HL-60/S4 treated with phorbol 12-myristate 13-acetate at 8.2 ng/mL for 4 days and 3 days (cell line): Measurements from ENCODE around the gene ADGRL4.
"Not testable (repeated sequence)": the region's sequence is repeated elsewhere in the genome, so short reads cannot be mapped to it uniquely, and the experiment has no call there.

Experiments
- in situ Hi-C: fragments of 300-500 bp; cut with MboI; formaldehyde crosslinking; loops from 2 replicates; pipeline ENCODE4 v1.15.0; 2022; ENCODE audit warnings: low sequenced_read_pairs

Gene ADGRL4

GRCh38 chr1:79006564-79006963 is at the start of gene ADGRL4:
TSS of gene ADGRL4 (minus strand) at chr1:79006730. CDS start at chr1:79006654, 76 bp downstream.
- in situ Hi-C loops = no loop called here

DNA sequence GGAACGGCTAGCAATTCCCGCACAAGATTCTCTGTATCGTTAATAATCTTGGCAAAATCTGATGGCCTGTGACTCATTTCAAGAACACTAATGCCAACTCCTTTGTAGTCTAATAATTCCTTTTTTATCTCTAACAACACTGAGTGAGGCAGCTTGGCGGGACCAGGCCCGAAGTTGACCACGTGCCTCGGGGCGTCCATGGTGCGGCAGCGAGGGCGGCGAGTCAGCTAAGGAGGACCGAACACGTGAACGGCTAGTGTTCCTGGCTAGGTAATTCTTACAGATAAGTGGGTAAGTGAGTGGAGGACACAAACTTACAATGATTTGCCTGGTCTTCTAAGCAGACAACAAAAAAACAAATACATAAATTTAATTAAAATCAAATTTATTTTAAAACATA is 49.3 kb upstream of the ADGRL4 start:
- in situ Hi-C loops = no loop called here

GRCh38 chr1:79052829-79053449 is 46.4 kb upstream of the ADGRL4 start:
- in situ Hi-C loops = no loop called here

DNA sequence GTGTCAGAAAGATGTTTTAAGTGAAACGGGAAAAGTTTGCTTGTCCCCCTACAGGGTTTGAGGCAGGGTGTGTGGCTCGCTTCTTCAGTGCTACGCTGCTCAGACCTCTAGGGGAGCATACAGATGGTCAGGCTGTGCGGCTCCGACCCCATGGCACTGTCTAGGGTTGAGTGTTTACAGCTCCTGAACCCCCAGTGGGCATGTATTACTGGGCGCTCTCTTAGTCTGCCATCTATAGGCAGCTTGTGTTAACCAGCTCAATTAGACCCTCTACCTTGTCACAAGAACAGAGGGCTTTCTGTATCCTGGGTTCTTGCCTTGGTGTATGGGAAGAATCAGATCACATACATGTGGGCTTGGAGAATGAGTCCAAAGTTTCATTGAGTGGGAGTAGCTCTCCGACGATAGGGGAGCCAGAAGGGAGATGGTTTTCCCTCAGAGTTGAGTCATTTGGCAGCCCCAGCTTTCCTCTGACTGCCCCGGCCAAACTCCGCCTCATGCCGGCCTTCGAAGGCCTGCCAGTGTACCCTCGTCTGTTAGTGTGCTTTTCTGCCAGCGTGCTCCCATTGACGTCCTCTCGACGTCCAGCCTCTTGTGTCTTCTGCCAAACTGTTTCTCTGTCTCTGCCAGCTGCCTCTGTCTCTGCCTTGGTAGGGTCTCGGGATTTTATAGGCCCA is 38.6 kb upstream of the ADGRL4 start:
- in situ Hi-C loops = no loop called here

GRCh38 chr1:79043506-79043905 is 37.0 kb upstream of the ADGRL4 start:
- in situ Hi-C loops = no loop called here

- in situ Hi-C loops = no loop called here
Measured at GRCh38 chr1:79042539-79042938, 36.0 kb upstream of the ADGRL4 start.

DNA sequence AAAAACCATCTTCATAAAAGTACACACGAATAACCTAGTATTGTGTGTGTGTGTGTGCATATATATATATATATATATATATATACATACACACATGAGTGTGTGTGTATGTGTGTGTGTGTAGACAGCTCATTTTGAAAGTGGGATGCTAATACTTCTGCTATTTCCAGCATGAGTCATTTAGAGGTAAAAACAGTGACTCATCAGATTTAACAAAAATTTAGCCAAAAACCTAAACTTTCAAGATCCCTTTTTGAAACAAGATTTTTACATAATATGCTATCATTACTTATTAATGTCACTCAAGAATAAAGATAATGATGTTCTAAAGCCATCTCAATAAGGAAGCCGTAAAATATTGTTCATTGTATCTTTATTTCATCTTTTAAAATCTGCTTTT is 35.6 kb upstream of the ADGRL4 start:
- in situ Hi-C loops = no loop called here

GRCh38 chr1:79041666-79042065 is 35.1 kb upstream of the ADGRL4 start:
- in situ Hi-C loops = no loop called here

- in situ Hi-C loops = no loop called here
Measured at GRCh38 chr1:79040424-79041082, 34.0 kb upstream of the ADGRL4 start.

- in situ Hi-C loops = no loop called here
Measured at GRCh38 chr1:79037085-79037484, 30.6 kb upstream of the ADGRL4 start.

DNA sequence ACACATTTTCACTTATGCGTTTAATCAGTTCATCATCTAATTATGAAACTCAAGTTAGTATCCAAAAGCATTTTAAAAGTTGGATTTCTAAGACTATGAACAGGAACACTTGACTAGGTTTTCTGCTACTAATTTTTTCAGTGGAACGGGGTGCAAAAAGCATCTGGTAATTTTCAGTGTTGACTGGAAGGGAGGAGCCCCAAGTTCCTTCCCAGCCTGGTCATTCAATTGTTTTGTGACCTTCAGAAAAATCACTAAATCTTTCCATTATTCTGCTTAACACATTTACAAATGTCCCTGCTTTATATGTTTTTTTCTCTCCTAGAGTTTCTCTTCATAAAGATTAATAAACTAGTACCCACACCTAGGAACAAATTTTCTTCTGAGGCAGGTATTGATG is 6.0 kb upstream of the ADGRL4 start:
- in situ Hi-C loops = no loop called here

DNA sequence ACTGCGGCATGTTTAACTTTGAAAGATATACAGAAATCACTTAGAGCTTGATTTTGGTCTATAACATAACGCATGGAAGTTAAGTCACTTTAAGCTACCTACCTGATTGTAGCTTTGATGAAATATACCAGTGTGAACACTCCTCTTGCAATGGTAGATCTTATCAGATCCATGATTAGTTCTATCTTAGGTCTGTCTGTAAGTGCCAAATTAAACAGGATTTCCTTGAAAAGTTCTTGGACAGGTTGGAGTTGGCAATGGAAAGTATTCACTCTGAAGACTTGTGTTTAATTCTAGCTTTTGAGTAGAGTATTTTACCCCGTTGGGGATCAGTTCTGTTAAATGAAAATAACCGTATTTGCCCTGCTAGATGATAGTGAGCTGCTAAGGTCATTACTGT is 4.1 kb upstream of the ADGRL4 start:
- in situ Hi-C loops = no loop called here

DNA sequence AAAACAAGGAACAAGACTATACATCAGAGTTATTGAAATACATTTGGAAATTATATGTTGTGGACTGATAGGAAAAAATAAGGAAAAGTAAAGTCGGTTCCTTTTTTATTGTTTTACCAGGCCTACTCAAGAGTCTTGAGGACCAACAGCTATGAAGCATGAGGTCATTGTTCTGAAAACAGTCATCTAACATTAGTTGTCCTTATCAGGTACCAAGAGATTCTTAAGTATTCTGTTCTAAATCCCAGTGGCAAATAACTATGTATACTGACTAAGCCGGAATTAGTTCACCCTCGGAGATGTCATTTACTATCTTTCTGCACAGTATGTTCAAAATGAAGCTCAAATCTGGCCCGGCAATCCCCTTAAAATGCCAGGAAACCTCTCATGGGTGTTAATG is 585 bp downstream of the ADGRL4 start:
- in situ Hi-C loops = no loop called here

- in situ Hi-C loops = no loop called here
Measured at GRCh38 chr1:79004916-79005315, 1.6 kb downstream of the ADGRL4 start.

DNA sequence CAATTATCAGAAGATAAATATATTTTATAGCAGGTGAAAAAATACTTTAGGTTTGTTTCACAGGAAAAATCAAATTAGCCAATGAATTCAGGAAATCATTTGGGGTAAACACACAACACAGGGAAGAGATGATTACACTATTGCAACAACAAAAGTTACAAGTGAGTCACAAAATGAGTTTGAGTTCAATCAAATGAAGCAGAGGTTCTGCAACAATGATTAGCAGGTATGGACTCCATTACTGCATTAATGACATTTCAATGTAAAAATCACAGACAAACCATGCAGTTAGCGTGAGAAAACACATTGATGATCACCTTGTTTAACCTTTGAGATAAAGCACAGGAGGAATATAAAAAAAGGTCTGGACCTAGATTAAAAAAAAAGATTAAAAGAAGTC is 9.7 kb downstream of the ADGRL4 start:
- in situ Hi-C loops = no loop called here

DNA sequence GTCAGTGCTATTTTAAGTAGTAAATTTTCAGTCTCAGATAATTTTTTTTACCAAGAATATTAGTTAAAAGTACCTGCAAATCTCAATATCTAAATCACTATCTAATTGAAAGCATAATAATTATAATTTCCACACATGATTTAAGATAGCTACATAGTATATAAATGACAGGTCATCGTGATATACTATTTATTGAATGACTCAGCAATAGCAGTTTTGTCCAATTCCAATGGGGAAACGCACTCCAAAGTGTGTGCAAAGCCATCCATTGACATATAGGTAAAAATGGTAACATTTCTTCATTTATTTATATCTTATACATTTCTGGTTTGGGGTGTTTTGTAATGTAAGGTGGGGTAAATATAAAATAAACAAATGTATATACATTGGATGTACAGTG is 19.5 kb downstream of the ADGRL4 start:
- in situ Hi-C loops = no loop called here

DNA sequence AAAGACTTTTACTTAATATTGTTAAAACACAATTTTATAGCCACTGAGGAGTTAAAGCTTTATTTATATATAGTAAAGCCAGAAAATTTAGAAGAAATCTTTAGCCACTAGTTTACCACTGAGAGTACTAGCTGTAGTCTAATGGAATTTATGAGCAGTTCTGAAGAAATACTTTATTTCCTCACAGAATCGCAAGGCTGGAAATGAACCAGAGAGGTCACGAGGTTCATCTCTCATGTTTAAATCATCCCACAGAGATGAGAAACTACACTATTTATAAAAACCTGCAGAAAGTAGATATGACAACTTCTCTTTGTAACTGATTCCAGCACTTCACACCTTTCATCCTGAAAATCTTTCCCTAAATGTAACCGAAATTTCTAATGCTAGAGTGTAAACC is 26.0 kb downstream of the ADGRL4 start:
- in situ Hi-C loops = no loop called here

DNA sequence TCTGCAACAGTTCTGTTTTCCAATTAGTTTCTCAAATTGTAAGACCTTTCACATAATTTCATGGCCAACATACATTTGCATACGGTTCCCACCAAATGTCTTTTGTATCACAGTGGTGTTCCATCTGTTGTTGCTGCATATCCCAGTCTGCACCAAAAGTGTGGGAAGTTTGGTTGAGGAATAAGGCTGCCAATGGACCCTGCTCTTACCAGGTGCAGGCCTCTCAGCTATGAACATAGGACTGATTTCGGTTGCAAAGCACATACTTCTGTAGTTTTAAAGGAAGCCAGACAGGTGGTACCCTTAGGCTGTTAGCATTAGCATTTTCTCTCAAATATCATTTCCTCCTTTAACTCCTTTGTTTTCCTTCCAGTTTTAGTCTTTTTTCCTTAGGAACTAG is 33.8 kb downstream of the ADGRL4 start:
- in situ Hi-C loops = no loop called here

- in situ Hi-C loops = not testable (repeated sequence)
Measured at GRCh38 chr1:78967091-78967490, 39.4 kb downstream of the ADGRL4 start.

DNA sequence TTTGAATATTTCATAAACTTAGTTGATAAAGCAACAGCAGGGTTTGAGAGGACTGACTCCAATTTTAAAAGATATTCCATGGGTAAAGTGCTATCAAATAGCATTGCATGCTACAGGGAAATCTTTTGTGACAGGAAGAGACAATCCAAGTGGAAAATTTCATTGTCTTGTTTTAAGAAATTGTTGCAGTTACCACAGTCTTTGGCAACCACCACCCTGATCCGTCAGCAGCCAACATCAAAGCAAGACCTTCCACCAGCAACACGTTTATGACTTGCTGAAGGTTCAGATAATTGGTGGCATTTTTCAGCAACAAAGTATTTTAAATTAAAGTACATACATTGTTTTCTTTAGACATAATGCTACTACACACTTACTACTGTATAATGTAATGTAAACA is 47.8 kb downstream of the ADGRL4 start:
- in situ Hi-C loops = no loop called here

GRCh38 chr1:78950826-78951225 is 55.7 kb downstream of the ADGRL4 start:
- in situ Hi-C loops = no loop called here

DNA sequence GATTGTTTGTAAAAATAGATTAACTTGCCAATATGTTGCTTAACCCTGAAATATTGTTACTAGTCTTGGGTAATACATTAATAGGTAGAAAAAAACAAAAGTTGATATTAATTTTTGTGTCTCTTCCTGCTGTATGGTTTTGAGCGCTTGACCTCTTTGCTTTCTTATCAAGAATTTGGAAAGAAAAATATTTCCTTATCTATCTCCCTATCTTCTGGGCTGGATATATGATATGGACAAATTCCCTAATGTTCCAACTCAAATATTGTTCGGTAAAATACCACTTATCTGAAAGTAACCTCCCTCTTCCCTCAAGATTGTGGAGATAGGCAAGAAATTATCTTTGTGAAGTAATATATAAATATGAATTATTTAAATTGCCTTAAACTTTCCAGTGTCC is 57.3 kb downstream of the ADGRL4 start:
- in situ Hi-C loops = no loop called here
